Hepatocyte (in vitro differentiated cells): ENCODE data around the gene COTL1.

Experiments
- EZH2phosphoT487 ChIP-seq: fragments of 200-600 bp; sonication (generic); IDR thresholded peaks from one replicate; pipeline ENCODE4 v1.6.1; 2018; ENCODE audit warnings: antibody characterized with exemption, mild to moderate bottlenecking, low read depth, moderate library complexity; ENCODE audit not compliant: unreplicated experiment, severe bottlenecking
- TF ChIP-seq, protein P1 (sequence below): fragments of 200-600 bp; sonication (generic); IDR thresholded peaks from 2 replicates; pipeline ENCODE4 v1.5.1; 2016; ENCODE audit warnings: antibody characterized with exemption, mild to moderate bottlenecking; ENCODE audit not compliant: poor library complexity

GRCh38 chr16:84544031-84544773, 73.7 kb downstream of the COTL1 start:
- TF ChIP-seq, protein P1, sequence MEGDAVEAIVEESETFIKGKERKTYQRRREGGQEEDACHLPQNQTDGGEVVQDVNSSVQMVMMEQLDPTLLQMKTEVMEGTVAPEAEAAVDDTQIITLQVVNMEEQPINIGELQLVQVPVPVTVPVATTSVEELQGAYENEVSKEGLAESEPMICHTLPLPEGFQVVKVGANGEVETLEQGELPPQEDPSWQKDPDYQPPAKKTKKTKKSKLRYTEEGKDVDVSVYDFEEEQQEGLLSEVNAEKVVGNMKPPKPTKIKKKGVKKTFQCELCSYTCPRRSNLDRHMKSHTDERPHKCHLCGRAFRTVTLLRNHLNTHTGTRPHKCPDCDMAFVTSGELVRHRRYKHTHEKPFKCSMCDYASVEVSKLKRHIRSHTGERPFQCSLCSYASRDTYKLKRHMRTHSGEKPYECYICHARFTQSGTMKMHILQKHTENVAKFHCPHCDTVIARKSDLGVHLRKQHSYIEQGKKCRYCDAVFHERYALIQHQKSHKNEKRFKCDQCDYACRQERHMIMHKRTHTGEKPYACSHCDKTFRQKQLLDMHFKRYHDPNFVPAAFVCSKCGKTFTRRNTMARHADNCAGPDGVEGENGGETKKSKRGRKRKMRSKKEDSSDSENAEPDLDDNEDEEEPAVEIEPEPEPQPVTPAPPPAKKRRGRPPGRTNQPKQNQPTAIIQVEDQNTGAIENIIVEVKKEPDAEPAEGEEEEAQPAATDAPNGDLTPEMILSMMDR: no peak
- no peak for TF ChIP-seq EZH2phosphoT487
